DOHH2 (cell line): ENCODE data around the gene SCAPER.
"Not testable (repeated sequence)": the region's sequence is repeated elsewhere in the genome, so short reads cannot be mapped to it uniquely, and the experiment has no call there.

Source experiments
- H3F3A ChIP-seq: fragments of 200-600 bp; sonication (generic), shearing (Covaris generic); 2 replicates; pipeline ENCODE4 v1.6.0; 2016; ENCODE audit warnings: antibody characterized with exemption, mild to moderate bottlenecking; ENCODE audit not compliant: control insufficient read depth, insufficient read depth
- H3K27ac ChIP-seq: fragments of 200-600 bp; sonication (generic); 2 replicates; pipeline ENCODE4 v1.5.1; 2014; ENCODE audit warnings: low read depth, mild to moderate bottlenecking, low read length, moderate library complexity
- H3K27me3 ChIP-seq: fragments of 200-600 bp; sonication (generic); 2 replicates; pipeline ENCODE4 v1.6.1; 2014; ENCODE audit warnings: mild to moderate bottlenecking, low read length, mixed read lengths; ENCODE audit not compliant: control insufficient read depth
- H3K36me3 ChIP-seq: fragments of 200-600 bp; sonication (generic); 2 replicates; pipeline ENCODE4 v1.6.1; 2014; ENCODE audit warnings: mild to moderate bottlenecking, low read length, moderate library complexity, mixed read lengths; ENCODE audit not compliant: control insufficient read depth
- H3K4me1 ChIP-seq: fragments of 200-600 bp; sonication (generic); 2 replicates; pipeline ENCODE4 v1.6.1; 2014; ENCODE audit warnings: mild to moderate bottlenecking, low read length, mixed read lengths; ENCODE audit not compliant: control insufficient read depth
- H3K4me2 ChIP-seq: fragments of 200-600 bp; sonication (generic); 2 replicates; pipeline ENCODE4 v1.6.0; 2014; ENCODE audit warnings: mild to moderate bottlenecking, low read length, moderate library complexity
- H3K4me3 ChIP-seq: fragments of 200-600 bp; sonication (generic); 2 replicates; pipeline ENCODE4 v1.5.1; 2014; ENCODE audit warnings: mild to moderate bottlenecking, low read length, mixed read lengths
- H3K79me2 ChIP-seq: fragments of 200-600 bp; sonication (generic); 2 replicates; pipeline ENCODE4 v1.6.1; 2014; ENCODE audit warnings: mild to moderate bottlenecking, low read length, mixed read lengths; ENCODE audit not compliant: control insufficient read depth
- H3K9me2 ChIP-seq: fragments of 200-600 bp; sonication (generic); replicated peaks from 2 replicates; pipeline ENCODE4 v1.6.1; 2014; ENCODE audit warnings: mild to moderate bottlenecking, low read length, mixed read lengths; ENCODE audit not compliant: control insufficient read depth
- H3K9me3 ChIP-seq: fragments of 200-600 bp; sonication (generic); 2 replicates; pipeline ENCODE4 v1.6.1; 2014; ENCODE audit warnings: antibody characterized with exemption, low read length, mixed read lengths; ENCODE audit not compliant: control insufficient read depth, insufficient read depth
- H4K20me1 ChIP-seq: fragments of 200-600 bp; sonication (generic); 2 replicates; pipeline ENCODE4 v1.6.0; 2014; ENCODE audit warnings: low read depth, mild to moderate bottlenecking, antibody characterized with exemption, low read length, moderate library complexity; ENCODE audit not compliant: control insufficient read depth, insufficient read depth
- CTCF ChIP-seq: fragments of 200-600 bp; sonication (generic); IDR thresholded peaks from one replicate; pipeline ENCODE4 v1.5.1; 2014; ENCODE audit warnings: antibody characterized with exemption, mild to moderate bottlenecking, low read depth, low read length; ENCODE audit not compliant: poor library complexity, severe bottlenecking
- EZH2phosphoT487 ChIP-seq: fragments of 200-600 bp; sonication (generic); IDR thresholded peaks from 2 replicates; pipeline ENCODE4 v1.6.1; 2017; ENCODE audit warnings: borderline replicate concordance, mild to moderate bottlenecking, antibody characterized with exemption, low read length, moderate library complexity, mixed read lengths

Gene SCAPER

GRCh38 chr15:76860201-76860600 lies 44.9 kb downstream of the SCAPER start:
- Histone ChIP-seq H3K4me3 (no peak overlapping the region), H4K20me1 (no peaks in the 10 kb centered on the region), H3K27ac (no peak overlapping the region), H3K4me2 (no peak overlapping the region), H3K36me3 (no peaks in the 10 kb centered on the region), H3K27me3 (no peaks in the 10 kb centered on the region), H3K4me1 (no peaks in the 10 kb centered on the region), H3F3A (no peaks in the 10 kb centered on the region), H3K9me2 (no peaks in the 10 kb centered on the region), H3K79me2 (no peaks in the 10 kb centered on the region), H3K9me3 (no peaks in the 10 kb centered on the region)
- TF ChIP-seq EZH2phosphoT487, result no peak
- TF ChIP-seq CTCF, result no peak

- not testable (repeated sequence) for H4K20me1 ChIP-seq, H3K79me2 ChIP-seq, H3K9me2 ChIP-seq, H3K27ac ChIP-seq, H3K4me1 ChIP-seq, H3K4me3 ChIP-seq, H3K36me3 ChIP-seq, H3K4me2 ChIP-seq, H3K9me3 ChIP-seq, H3K27me3 ChIP-seq, H3F3A ChIP-seq
Measured at GRCh38 chr15:76850367-76850766, 54.8 kb downstream of the SCAPER start.

- Histone ChIP-seq H3K27ac (no peak overlapping the region), H4K20me1 (no peaks in the 10 kb centered on the region), H3K9me2 (no peaks in the 10 kb centered on the region), H3K36me3 (no peaks in the 10 kb centered on the region), H3K4me3 (no peak overlapping the region), H3K79me2 (no peaks in the 10 kb centered on the region), H3K4me2 (no peak overlapping the region), H3K9me3 (no peaks in the 10 kb centered on the region), H3K27me3 (no peaks in the 10 kb centered on the region), H3K4me1 (no peaks in the 10 kb centered on the region), H3F3A (no peaks in the 10 kb centered on the region)
- TF ChIP-seq EZH2phosphoT487 (no peak), CTCF (no peak)
Measured at GRCh38 chr15:76846782-76847181, 58.4 kb downstream of the SCAPER start.

GRCh38 chr15:76844096-76844495 lies 61.0 kb downstream of the SCAPER start:
- Histone ChIP-seq H3K4me1 (no peaks in the 10 kb centered on the region), H3K9me3 (no peaks in the 10 kb centered on the region), H3K4me3 (no peak overlapping the region), H3F3A (no peaks in the 10 kb centered on the region), H3K27ac (no peak overlapping the region), H3K4me2 (no peak overlapping the region), H3K36me3 (no peaks in the 10 kb centered on the region), H3K79me2 (no peaks in the 10 kb centered on the region), H4K20me1 (no peaks in the 10 kb centered on the region), H3K9me2 (no peaks in the 10 kb centered on the region), H3K27me3 (no peaks in the 10 kb centered on the region)
- TF ChIP-seq CTCF (no peak), EZH2phosphoT487 (no peak)
